ENCODE results near the gene ABCA8. TPM values are rescaled to one million over a fixed set of nuclear protein-coding genes. Genes with fewer than 3 reads are reported as not detected.

ABCA8 gene
- total and polyA plus RNA-seq, 2 of the 8 experiments (the other 6 are each of a cell fraction or from before 2014, with no cell fraction given), result not detected

DNA sequence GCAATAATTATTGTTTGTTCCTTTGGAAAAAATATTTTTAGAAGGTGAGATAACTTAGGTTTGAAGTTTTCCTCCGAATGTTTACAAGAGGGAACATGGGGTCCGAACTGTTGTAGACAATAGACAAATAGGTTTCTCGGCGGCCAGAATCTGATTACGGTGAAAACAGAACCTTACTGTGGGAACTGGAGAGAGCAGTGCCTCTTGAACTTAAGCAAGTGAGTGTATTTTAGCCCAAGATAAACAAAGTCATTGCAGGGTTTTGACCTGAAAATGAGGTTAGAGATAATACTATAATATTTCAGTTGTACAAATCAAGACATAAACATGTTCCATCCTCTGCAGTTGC, 134.7 kb downstream of the ABCA8 start (continued):
- TF ChIP-seq, protein P1, sequence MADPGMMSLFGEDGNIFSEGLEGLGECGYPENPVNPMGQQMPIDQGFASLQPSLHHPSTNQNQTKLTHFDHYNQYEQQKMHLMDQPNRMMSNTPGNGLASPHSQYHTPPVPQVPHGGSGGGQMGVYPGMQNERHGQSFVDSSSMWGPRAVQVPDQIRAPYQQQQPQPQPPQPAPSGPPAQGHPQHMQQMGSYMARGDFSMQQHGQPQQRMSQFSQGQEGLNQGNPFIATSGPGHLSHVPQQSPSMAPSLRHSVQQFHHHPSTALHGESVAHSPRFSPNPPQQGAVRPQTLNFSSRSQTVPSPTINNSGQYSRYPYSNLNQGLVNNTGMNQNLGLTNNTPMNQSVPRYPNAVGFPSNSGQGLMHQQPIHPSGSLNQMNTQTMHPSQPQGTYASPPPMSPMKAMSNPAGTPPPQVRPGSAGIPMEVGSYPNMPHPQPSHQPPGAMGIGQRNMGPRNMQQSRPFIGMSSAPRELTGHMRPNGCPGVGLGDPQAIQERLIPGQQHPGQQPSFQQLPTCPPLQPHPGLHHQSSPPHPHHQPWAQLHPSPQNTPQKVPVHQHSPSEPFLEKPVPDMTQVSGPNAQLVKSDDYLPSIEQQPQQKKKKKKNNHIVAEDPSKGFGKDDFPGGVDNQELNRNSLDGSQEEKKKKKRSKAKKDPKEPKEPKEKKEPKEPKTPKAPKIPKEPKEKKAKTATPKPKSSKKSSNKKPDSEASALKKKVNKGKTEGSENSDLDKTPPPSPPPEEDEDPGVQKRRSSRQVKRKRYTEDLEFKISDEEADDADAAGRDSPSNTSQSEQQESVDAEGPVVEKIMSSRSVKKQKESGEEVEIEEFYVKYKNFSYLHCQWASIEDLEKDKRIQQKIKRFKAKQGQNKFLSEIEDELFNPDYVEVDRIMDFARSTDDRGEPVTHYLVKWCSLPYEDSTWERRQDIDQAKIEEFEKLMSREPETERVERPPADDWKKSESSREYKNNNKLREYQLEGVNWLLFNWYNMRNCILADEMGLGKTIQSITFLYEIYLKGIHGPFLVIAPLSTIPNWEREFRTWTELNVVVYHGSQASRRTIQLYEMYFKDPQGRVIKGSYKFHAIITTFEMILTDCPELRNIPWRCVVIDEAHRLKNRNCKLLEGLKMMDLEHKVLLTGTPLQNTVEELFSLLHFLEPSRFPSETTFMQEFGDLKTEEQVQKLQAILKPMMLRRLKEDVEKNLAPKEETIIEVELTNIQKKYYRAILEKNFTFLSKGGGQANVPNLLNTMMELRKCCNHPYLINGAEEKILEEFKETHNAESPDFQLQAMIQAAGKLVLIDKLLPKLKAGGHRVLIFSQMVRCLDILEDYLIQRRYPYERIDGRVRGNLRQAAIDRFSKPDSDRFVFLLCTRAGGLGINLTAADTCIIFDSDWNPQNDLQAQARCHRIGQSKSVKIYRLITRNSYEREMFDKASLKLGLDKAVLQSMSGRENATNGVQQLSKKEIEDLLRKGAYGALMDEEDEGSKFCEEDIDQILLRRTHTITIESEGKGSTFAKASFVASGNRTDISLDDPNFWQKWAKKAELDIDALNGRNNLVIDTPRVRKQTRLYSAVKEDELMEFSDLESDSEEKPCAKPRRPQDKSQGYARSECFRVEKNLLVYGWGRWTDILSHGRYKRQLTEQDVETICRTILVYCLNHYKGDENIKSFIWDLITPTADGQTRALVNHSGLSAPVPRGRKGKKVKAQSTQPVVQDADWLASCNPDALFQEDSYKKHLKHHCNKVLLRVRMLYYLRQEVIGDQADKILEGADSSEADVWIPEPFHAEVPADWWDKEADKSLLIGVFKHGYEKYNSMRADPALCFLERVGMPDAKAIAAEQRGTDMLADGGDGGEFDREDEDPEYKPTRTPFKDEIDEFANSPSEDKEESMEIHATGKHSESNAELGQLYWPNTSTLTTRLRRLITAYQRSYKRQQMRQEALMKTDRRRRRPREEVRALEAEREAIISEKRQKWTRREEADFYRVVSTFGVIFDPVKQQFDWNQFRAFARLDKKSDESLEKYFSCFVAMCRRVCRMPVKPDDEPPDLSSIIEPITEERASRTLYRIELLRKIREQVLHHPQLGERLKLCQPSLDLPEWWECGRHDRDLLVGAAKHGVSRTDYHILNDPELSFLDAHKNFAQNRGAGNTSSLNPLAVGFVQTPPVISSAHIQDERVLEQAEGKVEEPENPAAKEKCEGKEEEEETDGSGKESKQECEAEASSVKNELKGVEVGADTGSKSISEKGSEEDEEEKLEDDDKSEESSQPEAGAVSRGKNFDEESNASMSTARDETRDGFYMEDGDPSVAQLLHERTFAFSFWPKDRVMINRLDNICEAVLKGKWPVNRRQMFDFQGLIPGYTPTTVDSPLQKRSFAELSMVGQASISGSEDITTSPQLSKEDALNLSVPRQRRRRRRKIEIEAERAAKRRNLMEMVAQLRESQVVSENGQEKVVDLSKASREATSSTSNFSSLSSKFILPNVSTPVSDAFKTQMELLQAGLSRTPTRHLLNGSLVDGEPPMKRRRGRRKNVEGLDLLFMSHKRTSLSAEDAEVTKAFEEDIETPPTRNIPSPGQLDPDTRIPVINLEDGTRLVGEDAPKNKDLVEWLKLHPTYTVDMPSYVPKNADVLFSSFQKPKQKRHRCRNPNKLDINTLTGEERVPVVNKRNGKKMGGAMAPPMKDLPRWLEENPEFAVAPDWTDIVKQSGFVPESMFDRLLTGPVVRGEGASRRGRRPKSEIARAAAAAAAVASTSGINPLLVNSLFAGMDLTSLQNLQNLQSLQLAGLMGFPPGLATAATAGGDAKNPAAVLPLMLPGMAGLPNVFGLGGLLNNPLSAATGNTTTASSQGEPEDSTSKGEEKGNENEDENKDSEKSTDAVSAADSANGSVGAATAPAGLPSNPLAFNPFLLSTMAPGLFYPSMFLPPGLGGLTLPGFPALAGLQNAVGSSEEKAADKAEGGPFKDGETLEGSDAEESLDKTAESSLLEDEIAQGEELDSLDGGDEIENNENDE (IDR thresholded peaks at IDR 0.05; ENCODE audit: insufficient replicate concordance, low read length), result no peak
- TF ChIP-seq POU5F1 (IDR thresholded peaks at IDR 0.05; ENCODE audit: low read depth, low read length), result no peak
- no peak for TF ChIP-seq ASH2L (IDR thresholded peaks at IDR 0.05; ENCODE audit: low read length)
- no peak for TF ChIP-seq EZH2 (IDR thresholded peaks at IDR 0.05; ENCODE audit: low read depth, low read length, severe bottlenecking)
- no peak for TF ChIP-seq SIRT6 (IDR thresholded peaks at IDR 0.05; ENCODE audit: low read length)
- TF ChIP-seq, protein P2, sequence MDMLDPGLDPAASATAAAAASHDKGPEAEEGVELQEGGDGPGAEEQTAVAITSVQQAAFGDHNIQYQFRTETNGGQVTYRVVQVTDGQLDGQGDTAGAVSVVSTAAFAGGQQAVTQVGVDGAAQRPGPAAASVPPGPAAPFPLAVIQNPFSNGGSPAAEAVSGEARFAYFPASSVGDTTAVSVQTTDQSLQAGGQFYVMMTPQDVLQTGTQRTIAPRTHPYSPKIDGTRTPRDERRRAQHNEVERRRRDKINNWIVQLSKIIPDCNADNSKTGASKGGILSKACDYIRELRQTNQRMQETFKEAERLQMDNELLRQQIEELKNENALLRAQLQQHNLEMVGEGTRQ (IDR thresholded peaks at IDR 0.05; ENCODE audit: low read length), result no peak
- no peak for TF ChIP-seq SRF (IDR thresholded peaks at IDR 0.05; ENCODE audit: low read depth, low read length)
